Activated T-helper 17 cell treated with anti-CD3 and anti-CD28 coated beads, Interleukin-2, amount 50 U/mL, for 72 hours (primary cell): ENCODE results near the gene BAZ1B. TPM values are rescaled to one million over a fixed set of nuclear protein-coding genes. Genes with fewer than 3 reads are reported as not detected.

Experiments
- total RNA-seq, 2 donors: library from RNA; stranded (reverse); gene quantifications; one replicate each; pipeline ENCODE4 v1.2.3, GENCODE V29; 2022

Gene BAZ1B
- total RNA-seq, 2 donors from 2014 or later: 59.7 to 102 TPM

Other genes starting within 250 kb of the BAZ1B start
- 10 to 100 TPM; 32.2 to 48.4 TPM for gene NSUN5, start 213.5 kb downstream of the BAZ1B start, total RNA-seq
- not detected for gene TRIM50, start 194.2 kb downstream of the BAZ1B start, total RNA-seq
- not detected for gene FKBP6, start 194.1 kb downstream of the BAZ1B start, total RNA-seq
- gene FZD9, start 88.5 kb downstream of the BAZ1B start, total RNA-seq: not detected
- 10 to 100 TPM; 52.4 to 76.7 TPM for gene BCL7B, start 35.4 kb upstream of the BAZ1B start, total RNA-seq
- gene TBL2, start 56.3 kb upstream of the BAZ1B start, total RNA-seq: 10 to 100 TPM; 34.7 to 43.5 TPM
- not detected for gene MLXIPL, start 102.2 kb upstream of the BAZ1B start, total RNA-seq
- under 1 TPM; 0.15 to 0.48 TPM for gene VPS37D, start 145.5 kb upstream of the BAZ1B start, total RNA-seq
- 1 to 10 TPM; 5.3 to 7.6 TPM for gene DNAJC30, start 161.2 kb upstream of the BAZ1B start, total RNA-seq
- 10 to 100 TPM; 54.6 to 82.3 TPM for gene BUD23, start 161.3 kb upstream of the BAZ1B start, total RNA-seq
- gene STX1A, start 197.4 kb upstream of the BAZ1B start, total RNA-seq: 10 to 100 TPM; 16.8 to 40.9 TPM
- 10 to 100 TPM; 11.9 to 21.2 TPM for gene ABHD11, start 216.5 kb upstream of the BAZ1B start, total RNA-seq
- gene CLDN3, start 248.0 kb upstream of the BAZ1B start, total RNA-seq: not detected